Left ventricle myocardium inferior (tissue), 1 donor: ENCODE data around the gene TEKT3. TPM values are rescaled to one million over a fixed set of nuclear protein-coding genes. Genes with fewer than 3 reads are reported as not detected.

Source experiments
- DNase-seq: peaks from one replicate; pipeline ENCODE4 v3.0.0-alpha.2; 2020
- H3K27ac ChIP-seq: fragments of 200-600 bp; replicated peaks from 2 replicates; pipeline ENCODE4 v1.8.0; 2021
- H3K27me3 ChIP-seq: fragments of 200-600 bp; 2 replicates; pipeline ENCODE4 v1.8.0; 2021; ENCODE audit warnings: low read depth
- H3K36me3 ChIP-seq: fragments of 200-600 bp; 2 replicates; pipeline ENCODE4 v1.8.0; 2021
- H3K4me1 ChIP-seq: fragments of 200-600 bp; 2 replicates; pipeline ENCODE4 v1.8.0; 2021
- H3K4me3 ChIP-seq: fragments of 200-600 bp; 2 replicates; pipeline ENCODE4 v1.8.0; 2021; ENCODE audit warnings: mild to moderate bottlenecking, moderate library complexity
- H3K9me3 ChIP-seq: fragments of 200-600 bp; replicated peaks from 2 replicates; pipeline ENCODE4 v1.8.0; 2021
- intact Hi-C: fragments of 100-400 bp; cut with micrococcal nuclease; formaldehyde crosslinking; loops from one replicate; pipeline ENCODE4 v1.11.0; 2022
- total RNA-seq: library from RNA; stranded (reverse); fragmentation: NEBNext Ultra II Directional; extraction: Animal tissue kit (Norgen Biotek cat#: 25700); gene quantifications from one replicate; pipeline ENCODE4 v1.2.1, GENCODE V29; 2021
- TF ChIP-seq, protein P1 (sequence below): fragments of 200-600 bp; IDR thresholded peaks from 2 replicates; pipeline ENCODE4 v1.8.0; 2021; ENCODE audit warnings: antibody characterized with exemption, mild to moderate bottlenecking, borderline replicate concordance
- donor health status: DM: no; HTN: yes; CAD: no; lungs with severe emphysema.

The TEKT3 gene
- total RNA-seq, 1 donor from 2014 or later, result 0.49 TPM

GRCh38 chr17:15309236-15309635 is 32.2 kb downstream of the TEKT3 start:
- Histone ChIP-seq H3K4me1 (peaks cover 8% of the 10 kb centered on the region), H3K27ac (no peak overlapping the region), H3K9me3 (no peaks in the 10 kb centered on the region), H3K36me3 (no peaks in the 10 kb centered on the region), H3K4me3 (no peak overlapping the region), H3K27me3 (no peaks in the 10 kb centered on the region)
- intact Hi-C loops, result no loop called here
- TF ChIP-seq, protein P1, sequence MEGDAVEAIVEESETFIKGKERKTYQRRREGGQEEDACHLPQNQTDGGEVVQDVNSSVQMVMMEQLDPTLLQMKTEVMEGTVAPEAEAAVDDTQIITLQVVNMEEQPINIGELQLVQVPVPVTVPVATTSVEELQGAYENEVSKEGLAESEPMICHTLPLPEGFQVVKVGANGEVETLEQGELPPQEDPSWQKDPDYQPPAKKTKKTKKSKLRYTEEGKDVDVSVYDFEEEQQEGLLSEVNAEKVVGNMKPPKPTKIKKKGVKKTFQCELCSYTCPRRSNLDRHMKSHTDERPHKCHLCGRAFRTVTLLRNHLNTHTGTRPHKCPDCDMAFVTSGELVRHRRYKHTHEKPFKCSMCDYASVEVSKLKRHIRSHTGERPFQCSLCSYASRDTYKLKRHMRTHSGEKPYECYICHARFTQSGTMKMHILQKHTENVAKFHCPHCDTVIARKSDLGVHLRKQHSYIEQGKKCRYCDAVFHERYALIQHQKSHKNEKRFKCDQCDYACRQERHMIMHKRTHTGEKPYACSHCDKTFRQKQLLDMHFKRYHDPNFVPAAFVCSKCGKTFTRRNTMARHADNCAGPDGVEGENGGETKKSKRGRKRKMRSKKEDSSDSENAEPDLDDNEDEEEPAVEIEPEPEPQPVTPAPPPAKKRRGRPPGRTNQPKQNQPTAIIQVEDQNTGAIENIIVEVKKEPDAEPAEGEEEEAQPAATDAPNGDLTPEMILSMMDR, result no peak
- no peak for DNase-seq

DNA sequence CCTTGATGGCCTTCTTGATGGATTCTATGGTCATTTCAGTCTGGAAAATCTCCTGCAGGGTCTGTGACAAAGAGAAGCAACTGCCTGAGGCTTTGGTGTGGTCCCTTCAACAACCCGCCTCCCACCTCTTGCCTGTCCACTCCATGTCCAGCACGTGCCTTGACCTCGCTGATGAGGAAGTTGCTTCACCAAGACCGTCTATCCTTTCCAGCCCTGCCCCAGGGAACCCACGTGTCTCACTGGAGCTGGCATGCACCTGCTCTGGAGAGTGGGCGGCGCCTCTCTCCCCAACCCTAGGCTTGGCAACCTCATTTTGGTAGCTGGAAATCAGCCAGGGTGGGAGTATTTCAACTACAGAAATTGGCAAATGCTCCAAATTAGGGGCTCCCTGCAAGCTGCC is 32.6 kb downstream of the TEKT3 start:
- peaks cover 8% of the 10 kb centered on the region for H3K4me1 ChIP-seq
- no peaks in the 10 kb centered on the region for H3K27me3 ChIP-seq
- TF ChIP-seq, protein P1, result no peak
- no peaks in the 10 kb centered on the region for H3K36me3 ChIP-seq
- H3K4me3 ChIP-seq, result no peak overlapping the region
- H3K9me3 ChIP-seq, result no peaks in the 10 kb centered on the region
- intact Hi-C loops, result no loop called here
- no peak overlapping the region for H3K27ac ChIP-seq
- no peak for DNase-seq

DNA sequence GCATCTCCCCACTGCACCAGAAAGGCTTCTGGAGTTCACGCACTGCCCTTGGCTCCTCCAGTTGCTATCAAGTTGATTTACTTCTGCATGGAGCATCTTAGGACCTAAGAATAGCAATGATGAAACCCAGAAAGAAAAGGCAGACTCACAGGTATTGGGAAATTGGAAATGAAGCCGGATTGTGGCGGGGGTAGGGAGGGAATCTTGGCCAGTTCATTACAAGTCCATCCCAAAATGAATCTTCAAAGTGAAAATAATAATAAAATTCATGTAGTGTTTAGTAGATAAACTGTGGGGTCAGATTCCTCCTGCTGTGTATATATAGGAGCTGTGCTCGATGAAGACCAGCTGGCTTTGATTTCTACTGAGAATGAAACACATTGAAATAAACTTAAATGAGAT is 33.7 kb downstream of the TEKT3 start:
- no peak for DNase-seq
- H3K27me3 ChIP-seq, result no peaks in the 10 kb centered on the region
- peaks cover 8% of the 10 kb centered on the region for H3K4me1 ChIP-seq
- H3K36me3 ChIP-seq, result no peaks in the 10 kb centered on the region
- TF ChIP-seq, protein P1, result no peak
- H3K9me3 ChIP-seq, result no peaks in the 10 kb centered on the region
- no peak overlapping the region for H3K4me3 ChIP-seq
- H3K27ac ChIP-seq, result no peak overlapping the region
- intact Hi-C loops, result no loop called here

DNA sequence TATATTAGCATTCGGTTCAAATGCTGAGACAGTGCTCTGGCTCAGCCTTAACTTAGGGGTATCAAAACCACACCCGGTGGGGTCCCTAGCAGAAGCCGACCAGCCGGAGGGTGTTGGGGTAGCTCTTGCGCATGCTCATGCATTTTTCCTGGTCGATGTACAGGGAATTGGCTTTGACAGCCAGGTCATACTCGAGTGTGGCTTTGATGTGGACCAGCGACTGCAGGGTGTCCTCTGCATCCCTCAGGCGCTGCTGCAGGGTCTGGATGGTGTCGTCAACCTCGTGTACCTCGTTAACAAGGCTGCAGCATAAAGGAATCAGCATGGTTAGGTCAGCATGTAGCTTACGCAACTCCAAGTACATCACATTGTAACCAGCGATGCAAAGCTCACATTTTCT is 37.5 kb downstream of the TEKT3 start:
- H3K4me3 ChIP-seq, result no peak overlapping the region
- TF ChIP-seq, protein P1, result no peak
- DNase-seq, result no peak
- peaks cover 7% of the 10 kb centered on the region for H3K4me1 ChIP-seq
- intact Hi-C loops, result no loop called here
- no peak overlapping the region for H3K27ac ChIP-seq
- no peaks in the 10 kb centered on the region for H3K27me3 ChIP-seq
- H3K9me3 ChIP-seq, result no peaks in the 10 kb centered on the region
- no peaks in the 10 kb centered on the region for H3K36me3 ChIP-seq

DNA sequence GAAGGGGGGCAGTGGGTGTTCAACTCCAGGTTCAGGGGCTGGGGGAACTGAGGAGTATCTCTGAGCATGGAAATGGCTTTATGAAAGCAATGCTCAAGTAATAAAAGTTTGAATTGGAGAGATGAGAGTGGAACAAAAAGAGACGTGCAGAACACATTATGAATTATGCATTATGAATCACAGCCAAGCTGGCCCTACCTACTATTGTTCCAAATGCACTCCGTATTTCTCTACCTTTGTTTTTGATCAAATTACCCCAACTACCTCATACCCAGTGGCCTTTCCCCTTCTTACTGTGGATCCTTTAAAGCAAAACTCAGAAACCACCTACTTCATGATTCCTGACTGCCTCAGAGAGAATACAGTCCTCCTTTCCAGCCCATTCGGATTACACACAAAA is 38.1 kb downstream of the TEKT3 start:
- intact Hi-C loops, result no loop called here
- Histone ChIP-seq H3K27me3 (no peaks in the 10 kb centered on the region), H3K4me1 (peaks cover 7% of the 10 kb centered on the region), H3K4me3 (no peak overlapping the region), H3K36me3 (no peaks in the 10 kb centered on the region), H3K9me3 (no peaks in the 10 kb centered on the region), H3K27ac (no peak overlapping the region)
- DNase-seq, result no peak
- TF ChIP-seq, protein P1, result no peak

- Histone ChIP-seq H3K27ac (no peak overlapping the region), H3K27me3 (no peaks in the 10 kb centered on the region), H3K4me1 (peaks cover 7% of the 10 kb centered on the region), H3K9me3 (no peaks in the 10 kb centered on the region), H3K4me3 (no peak overlapping the region), H3K36me3 (no peaks in the 10 kb centered on the region)
- no peak for DNase-seq
- intact Hi-C loops, result no loop called here
- TF ChIP-seq, protein P1, result no peak
Observed at GRCh38 chr17:15301845-15302244, 39.6 kb downstream of the TEKT3 start.
